ENCODE results near the gene SEC61G. TPM values are rescaled to one million over a fixed set of nuclear protein-coding genes. Genes with fewer than 3 reads are reported as not detected.

The SEC61G gene
- total and polyA plus RNA-seq, 10 of the 15 experiments (the other 5 are each of a cell fraction or from before 2014, with no cell fraction given) = 163 to 809 (median 346) TPM

- TF ChIP-seq CTCF (IDR thresholded peaks at IDR 0.05 in 2 of 3, conservative IDR thresholded peaks at IDR 0.05 in 1 of 3; ENCODE audit: control insufficient read depth in 2 of 3, extremely low read depth in 1 of 3, insufficient read depth in 1 of 3, low read depth in 3 of 3, low read length in 3 of 3) (peak; percentile 71 to 89 (median 82)), ZNF384 (IDR thresholded peaks at IDR 0.05; ENCODE audit: borderline replicate concordance, low read depth, low read length) (no peak), IRF4 (IDR thresholded peaks at IDR 0.05; ENCODE audit: low read depth, low read length) (no peak), NR2C2 (IDR thresholded peaks at IDR 0.05; ENCODE audit: borderline replicate concordance, control insufficient read depth, insufficient read length, low read depth) (no peak), IKZF1 (conservative IDR thresholded peaks at IDR 0.05) (0 out of 2 replicates have a peak, but pooled peaks have one; percentile 26), RELB (IDR thresholded peaks at IDR 0.05; ENCODE audit: low read depth) (no peak), HDAC6 (IDR thresholded peaks at IDR 0.05; ENCODE audit: unreplicated experiment) (no peak), ZBTB11 (CRISPR knock-in tag; IDR thresholded peaks at IDR 0.05) (no peak), ZNF592 (IDR thresholded peaks at IDR 0.05) (no peak), RAD21 (IDR thresholded peaks at IDR 0.05; ENCODE audit: insufficient read depth, low read depth, low read length) (peak; percentile 96), KLF5 (IDR thresholded peaks at IDR 0.05; ENCODE audit: partially characterized antibody) (no peak)
Observed at GRCh38 chr7:54773472-54774399, 14.7 kb upstream of the SEC61G start (continued).
